Tongue (tissue), 2 donors: ENCODE measurements around the gene ARHGEF11. TPM values are rescaled to one million over a fixed set of nuclear protein-coding genes. Genes with fewer than 3 reads are reported as not detected.
A peak's percentile ranks its signal among the peaks of the same experiment; 100 is the strongest.

Source experiments
- DNase-seq: peaks from one replicate; pipeline ENCODE4 v3.0.0-alpha.2; 2015
- total RNA-seq: library from RNA; depleted of rRNA; stranded (reverse); fragments of >200 nt; gene quantifications from one replicate; pipeline ENCODE4 v1.2.3, GENCODE V29; 2014

ARHGEF11 gene
- total RNA-seq, 1 donor from 2014 or later = 27.7 TPM

DNA sequence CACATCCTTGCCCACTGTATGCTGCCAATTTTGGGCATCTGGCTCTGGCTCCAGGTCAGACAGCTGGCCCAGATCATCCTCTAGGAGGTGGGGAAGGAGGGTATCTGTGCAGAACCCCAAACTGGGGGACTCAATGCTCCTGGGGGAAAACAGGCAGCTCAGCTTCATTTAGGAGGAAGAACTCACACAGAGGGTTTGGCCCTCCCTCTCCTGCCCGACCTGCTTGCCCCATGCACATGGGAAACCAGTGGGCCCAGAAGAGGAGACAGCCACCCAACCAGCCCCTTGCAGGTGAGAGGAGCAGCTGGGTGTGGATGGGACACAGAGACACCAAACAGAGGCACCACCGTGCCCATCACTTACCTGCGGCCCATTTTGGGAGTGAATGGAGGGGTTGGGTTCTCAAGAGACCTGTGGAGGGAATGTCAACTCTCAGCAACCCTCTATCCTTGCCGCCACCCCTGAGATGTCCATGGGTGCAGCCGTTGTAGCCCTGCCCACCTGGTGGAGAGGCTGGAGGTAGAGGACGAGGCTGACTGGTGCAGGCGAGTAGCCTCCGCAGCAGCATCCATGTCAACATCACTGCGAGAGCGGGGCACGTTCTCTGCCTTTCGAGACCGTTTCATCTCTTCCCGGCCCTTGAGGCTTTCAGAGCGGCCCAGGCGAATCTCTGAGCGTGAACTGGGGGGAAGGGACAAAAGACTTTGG lies 97.6 kb downstream of the ARHGEF11 start:
- DNase-seq = no peak

DNA sequence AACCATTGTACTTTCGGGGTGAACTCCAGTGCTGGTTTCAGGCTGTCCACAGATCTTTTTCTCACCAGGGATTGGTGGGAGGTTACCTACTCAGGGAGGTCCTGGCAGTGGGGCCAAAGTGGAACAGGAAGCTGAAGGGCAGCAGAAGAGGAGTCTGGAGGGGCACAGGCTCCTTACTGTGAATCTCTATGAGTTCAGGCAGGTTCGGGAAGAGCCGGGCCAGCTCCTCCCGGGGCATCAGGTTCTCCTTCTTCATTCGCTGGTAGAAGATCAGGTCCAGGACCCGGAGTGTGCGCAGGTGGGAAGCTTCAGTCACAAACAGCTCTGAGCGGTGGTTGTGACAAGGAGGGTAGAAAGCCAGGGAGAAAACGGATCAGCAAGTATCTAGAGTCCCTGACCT lies 98.4 kb downstream of the ARHGEF11 start:
- no peak for DNase-seq

DNA sequence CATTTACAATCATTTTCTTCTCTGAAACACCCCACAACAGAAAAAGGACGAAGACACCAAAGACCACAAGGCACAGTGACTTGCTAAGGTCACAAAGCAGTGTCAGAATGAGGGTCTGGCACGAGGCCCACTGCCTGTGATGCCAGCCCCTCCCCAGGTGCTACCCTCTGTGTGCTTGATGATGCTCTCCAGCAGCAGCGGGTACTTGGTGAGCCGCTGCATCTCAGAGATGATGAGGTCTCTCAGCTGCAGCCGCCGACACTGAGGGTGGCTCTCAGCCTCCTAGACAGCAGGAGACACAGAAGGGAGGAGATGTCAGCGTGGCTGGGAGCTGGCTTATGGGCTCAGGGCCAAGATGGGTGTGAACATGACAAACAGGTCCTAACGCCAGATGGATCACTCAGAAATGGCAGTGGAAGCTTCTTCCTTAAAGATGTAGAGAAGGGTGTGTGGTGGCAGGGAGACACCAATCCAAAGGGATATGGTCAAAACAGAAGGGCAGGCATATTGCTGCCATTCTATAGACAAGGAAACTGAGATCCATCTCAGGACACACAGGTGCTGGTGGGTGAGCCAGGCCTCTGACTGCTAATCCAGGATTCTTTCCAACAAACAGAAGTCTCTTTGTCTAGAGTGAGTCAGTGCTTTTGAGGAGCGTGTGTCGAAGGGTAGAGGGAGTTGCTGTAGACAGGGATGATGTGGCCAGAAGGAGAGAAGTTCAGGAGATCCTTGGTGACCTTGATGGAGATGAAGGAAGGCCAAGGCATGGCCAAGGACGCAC lies 99.5 kb downstream of the ARHGEF11 start:
- DNase-seq = no peak

DNA sequence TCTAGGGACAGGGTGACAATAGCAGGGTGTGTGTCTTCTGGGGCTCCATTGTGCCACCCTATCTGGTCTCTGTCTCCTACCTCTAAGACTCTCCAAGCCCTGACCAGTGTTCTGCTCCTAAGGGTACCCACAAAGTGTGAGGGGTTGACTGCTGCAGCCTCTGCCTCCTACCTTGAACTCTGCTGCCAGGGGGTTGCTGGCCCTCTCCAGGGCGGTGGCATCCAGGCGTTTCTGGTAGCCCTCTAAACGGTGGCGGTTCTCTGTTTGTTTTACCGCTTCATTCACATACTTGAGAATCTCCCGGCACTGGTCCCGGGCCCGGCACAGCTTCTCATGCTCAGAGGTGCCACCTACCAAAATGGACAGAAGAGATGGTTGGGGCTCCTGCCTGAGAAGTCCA lies 100.7 kb downstream of the ARHGEF11 start:
- DNase-seq = no peak

DNA sequence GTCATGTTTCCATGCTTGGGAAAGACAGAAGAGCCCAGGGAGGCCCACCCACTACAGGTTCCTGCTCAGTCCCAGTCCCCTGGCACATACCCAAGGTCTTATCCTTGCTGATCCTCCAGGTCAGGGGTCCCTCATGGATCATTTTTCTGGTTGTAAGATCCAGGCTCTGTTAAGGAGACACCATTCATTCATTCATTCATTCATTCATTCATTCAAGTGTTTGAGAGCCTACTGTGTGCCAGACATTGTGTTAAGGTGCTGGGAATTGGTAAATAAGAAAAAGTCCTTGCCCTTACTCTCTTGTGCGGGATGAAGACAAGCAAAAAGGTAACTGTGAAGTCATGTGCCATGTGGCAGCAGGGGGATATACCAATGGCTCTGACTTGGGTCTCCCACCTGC lies 101.3 kb downstream of the ARHGEF11 start:
- DNase-seq = no peak

DNA sequence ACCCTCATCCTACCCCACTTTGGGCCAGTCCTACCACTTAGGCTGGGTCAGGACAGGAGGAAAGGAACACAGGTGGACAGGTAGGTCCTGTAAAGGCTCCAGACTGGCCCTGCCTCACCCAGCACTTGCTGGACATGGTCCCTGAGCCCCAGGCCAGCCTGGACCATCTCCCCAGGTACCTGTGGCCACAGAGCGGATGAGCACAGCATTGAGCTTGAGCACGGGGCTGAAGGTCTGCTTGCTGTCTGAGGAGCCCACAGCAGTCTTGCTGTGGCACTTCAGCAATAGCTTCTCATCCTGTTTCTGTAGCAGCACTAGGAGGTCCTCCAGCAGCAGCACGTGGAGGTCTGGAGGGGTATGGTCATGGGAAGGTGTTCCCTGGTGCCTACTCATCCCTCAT lies 101.8 kb downstream of the ARHGEF11 start:
- DNase-seq = no peak

DNA sequence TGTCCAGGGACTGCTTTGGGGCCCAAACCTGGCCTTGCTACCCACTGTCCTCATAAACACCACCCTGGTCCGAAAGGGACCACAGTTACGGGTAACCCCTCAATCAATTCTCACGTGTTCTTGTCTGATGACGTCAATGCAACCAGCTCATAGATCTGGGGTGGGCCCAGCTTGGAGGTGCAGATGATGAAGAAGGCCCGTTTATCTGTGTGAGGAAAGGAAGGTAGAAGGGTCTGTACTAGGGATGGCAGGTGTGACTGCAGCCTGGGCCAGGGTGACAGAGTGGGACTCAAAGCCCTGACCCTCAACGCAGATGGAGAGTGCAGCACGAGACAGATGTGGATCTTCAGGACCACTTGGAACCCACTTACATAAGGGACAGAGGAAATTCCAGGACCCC lies 103.0 kb downstream of the ARHGEF11 start:
- DNase-seq = no peak

DNA sequence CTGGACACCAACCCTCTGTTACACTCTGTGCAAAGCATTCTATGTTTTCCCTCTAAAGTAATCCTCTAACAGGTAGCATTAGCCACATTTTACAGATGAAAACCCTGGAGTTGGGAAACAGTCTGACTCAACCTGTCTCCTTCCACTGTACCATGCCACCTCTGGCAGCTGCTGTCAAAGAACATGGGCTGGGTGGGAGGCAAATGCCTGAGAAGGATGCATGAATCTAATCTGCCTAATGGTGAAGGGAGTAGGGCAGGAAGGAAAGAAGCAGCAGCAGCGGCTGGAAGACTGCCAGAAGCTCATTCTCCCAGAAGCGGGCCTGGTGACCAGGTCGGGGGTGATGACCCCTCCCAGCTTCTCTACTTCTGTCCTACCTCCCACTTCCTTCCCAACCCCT lies 103.4 kb downstream of the ARHGEF11 start:
- DNase-seq = no peak

DNA sequence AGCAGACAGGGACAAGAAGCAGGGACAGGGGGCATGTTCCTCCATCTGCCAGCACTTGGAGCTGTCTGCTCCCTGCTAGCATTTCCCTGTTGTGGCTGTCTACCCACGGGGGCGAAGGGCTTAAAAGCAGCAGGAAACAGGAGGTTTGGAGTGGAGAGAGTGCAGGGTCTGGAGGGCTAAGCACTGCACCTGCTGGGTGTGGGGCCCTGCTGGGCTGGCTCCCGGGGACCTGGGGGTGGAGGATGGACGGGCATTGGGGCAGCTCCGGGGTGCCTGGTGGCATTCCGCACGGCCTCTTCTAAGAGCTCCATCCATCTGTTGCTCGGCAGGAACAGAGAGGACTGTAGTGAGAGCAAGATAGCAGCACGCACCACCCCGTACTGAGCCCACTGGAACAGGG lies 103.9 kb downstream of the ARHGEF11 start:
- no peak for DNase-seq

DNA sequence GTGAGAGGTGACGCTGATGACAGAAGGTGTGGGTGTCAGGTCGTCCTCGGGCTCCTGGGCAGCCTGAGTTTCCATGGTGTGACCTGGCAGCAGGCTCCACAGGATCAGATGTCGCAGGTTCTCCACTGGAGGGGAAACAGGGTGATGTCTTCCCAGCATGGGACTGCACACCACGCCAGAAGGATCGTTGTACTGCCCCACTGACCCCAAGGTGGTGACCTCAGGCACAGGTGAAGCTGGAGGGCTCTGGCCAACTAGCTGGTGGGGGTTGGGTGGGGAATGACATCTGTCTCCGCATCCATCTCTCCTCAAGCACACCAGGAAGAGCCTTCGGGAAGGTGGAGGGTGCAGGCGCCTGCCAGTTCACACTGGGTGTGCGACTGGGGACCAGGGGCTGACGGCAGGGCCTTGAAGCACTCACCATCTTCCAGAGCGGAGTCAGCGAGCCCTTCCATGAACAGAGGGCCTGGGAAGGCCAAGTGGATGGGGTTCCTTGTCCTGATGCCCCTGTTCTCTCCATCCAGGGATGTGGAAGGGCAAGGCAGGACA lies 105.7 kb downstream of the ARHGEF11 start:
- DNase-seq = no peak

DNA sequence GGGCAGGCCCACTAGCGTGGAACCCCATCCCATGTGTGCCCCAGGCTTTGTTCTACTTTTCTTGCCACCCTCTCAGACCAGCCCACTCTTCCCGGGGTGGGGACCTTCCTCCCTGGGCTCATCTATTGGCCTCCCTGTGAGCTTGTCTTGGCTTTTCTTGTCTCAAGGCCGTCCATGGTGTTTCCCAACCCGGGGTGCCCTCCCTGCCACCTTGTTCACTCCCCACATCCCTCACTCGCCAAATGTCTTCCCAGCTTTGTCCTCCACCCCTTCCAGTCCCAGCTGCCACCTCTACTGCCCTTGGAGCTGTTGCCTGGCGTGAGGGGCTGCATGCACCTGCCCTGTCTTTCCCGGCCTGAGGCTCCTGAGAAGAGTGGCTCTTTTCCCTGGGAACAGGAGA lies 106.7 kb downstream of the ARHGEF11 start:
- DNase-seq = no peak

DNA sequence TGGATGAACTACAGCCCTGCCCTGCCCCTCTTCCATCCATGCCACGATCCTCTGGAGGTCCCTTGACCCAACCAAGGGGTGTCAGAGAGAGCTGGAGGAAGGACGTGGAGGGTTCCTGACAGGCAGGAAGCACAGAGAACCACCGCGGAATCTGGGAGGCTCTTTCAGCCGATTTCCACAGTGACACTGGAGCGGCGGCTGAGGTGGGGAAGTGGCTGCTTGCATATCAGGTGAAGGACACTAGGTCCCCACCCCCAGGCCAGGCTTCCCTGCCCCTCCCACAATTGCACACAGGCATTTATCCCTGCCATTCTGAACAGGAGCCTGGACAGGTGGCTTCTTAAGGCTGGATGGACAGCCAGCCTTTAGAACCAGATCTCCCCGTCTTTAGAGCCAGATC lies 107.7 kb downstream of the ARHGEF11 start:
- no peak for DNase-seq

DNA sequence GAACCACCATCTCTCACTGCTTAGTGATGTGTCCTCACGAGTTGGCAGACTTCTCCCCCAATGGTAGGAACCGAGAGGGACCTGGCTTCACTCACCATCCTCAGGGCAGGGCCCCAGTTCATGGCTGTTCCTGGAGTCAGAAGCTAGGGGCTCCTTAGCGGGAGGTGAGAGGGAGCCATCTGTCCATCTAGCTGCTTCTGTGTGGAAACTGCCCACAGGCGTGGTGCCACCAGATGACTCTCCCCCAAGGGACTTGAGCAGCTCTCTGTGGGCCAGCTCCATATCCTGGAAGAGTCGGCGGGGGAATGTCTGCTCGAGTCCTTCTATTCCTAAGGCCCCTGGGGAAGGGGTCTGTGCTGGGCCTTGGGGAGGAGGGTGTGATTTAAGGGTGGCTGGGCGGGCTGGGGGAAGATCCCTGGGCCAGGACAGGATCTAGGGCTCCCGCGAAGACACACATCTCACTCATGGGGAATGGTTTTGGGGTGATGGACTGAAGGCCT lies 108.8 kb downstream of the ARHGEF11 start:
- DNase-seq = no peak

DNA sequence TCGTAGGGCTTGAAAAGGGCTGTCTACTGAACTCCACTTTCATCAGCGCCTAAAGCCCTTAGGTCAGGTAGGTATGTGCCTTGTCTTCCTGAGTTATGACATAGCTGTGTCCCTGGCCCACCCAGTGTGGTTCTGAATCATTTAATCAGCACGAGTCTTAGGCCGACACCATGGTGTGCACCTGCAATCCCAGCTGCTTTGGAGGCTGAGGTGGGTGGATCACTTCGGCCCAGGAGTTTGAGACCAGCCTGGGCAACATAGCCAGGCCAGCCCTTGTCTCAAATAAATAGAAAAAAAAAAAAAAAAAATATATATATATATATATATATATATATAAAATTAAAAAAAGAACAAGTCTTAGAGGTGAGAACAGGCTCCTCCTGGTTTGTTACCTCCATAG lies 109.4 kb downstream of the ARHGEF11 start:
- DNase-seq = no peak

DNA sequence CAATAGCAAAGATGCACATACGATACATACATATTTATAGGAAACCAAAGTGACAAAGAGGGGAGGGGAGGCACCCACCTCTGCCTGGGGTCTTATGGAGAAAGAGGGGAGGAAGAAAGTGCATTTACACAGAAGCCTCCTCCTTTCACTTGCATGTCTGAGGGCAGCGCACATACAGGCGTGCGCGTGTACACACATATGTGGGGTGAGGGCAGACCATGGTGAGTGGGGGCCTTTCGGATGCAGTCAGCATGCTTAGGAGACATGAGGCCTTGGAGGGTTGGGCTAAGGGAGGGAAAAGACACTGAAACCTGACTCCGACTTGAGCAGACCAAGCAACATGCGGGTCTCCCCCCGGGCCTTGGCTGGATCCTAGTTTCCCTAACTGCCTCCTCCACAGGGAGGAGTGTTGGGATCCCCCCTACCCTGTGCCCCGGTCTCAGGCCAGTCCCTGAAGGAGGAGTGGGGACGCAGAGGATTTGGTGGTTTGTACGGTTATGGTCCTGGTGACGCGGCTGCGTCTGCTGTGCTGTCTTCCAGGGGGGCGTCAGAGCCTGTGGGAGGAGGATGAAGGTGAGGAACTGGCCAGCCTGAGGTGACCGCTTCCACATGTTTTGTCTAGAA lies 109.9 kb downstream of the ARHGEF11 start:
- DNase-seq = no peak

DNA sequence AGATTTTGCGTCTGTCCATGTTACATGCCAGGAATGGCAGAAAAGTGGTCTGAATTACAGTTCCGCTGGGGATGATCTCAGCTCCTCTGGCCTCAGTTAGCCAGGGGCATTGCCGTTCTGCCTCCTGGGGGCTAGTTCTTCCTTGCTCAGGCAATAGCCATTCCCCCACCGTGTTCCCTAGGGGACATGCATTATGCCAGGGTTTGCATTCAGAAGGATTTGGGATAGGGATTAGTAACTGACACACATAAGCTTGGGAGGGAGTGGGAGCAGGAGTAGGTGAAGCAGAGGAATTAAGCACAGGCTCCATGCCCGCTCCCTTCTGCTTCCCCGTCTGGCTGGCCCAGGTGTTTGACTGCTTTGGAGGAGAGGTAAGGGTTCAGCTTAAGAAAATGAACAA lies 112.4 kb downstream of the ARHGEF11 start:
- DNase-seq = no peak

DNA sequence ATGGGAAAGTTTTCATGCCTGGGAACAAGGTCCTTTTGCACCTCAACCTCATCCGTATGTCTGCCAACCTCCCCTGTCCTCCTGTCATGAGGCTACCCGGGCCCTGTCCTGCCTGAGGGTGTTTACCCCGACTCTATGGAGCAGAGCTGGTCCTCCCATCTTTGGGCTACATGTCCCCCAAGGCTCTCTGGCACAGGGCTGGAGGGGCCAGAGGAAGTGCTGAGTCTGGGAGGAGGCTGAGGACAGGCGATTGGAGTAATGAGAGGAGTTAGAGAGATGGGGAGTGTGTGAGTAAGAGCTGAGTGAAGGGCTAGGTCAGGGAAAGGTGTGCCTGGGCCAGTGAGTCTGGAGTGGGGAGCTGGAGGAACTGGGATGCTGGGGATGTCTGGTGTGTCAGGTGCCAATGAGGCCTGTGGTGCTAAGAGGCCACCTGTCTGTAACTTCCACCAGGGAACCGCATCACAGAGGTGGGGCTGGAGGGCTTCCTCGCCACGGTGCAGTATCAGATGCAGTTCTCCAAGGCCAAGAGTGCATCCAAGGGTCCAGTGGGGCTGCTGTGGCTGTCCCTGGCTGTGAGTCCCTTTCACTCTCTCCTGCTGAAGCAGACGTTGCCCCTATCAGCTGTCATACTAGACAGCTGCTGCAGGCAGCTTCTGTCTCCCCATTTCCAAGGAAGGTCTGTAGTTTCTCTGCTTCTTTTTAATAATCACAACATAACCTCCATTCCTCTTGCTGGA lies 113.4 kb downstream of the ARHGEF11 start:
- DNase-seq = peak; percentile 38

DNA sequence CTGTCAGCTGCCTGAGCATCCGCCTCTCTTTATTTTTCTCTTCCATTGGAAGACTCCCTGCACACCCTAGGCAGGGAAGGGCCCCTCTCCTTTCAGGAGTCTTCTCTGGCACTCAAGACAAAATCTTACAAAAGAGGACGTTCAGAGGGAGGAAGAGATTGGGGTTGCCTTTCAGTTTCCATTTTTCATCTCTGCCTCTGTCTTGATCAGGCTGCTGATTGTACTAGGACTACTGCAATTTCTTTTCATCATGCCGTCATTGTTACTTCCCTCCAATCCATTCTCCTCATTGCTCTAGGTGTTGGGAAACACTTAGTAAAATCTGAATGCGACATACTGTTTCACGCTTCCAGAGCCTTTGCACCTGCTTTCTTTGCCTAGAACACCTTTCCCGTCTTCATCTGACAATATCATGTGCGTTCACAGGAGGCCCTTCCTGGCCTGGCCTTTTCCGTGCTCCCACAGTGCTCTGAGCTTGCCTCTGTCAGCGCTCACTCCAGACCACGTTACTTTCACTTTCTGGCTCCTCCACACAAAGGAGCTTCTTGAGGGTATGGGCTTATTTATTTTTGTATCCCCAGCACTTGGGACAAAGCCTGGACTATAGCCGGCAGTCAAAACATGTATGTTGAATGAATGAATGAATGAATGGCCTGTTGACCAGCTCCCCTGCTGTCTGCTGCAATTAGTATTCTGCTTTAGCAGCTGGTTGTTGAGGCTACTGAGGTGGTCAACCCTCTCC lies 114.2 kb downstream of the ARHGEF11 start:
- DNase-seq = no peak

DNA sequence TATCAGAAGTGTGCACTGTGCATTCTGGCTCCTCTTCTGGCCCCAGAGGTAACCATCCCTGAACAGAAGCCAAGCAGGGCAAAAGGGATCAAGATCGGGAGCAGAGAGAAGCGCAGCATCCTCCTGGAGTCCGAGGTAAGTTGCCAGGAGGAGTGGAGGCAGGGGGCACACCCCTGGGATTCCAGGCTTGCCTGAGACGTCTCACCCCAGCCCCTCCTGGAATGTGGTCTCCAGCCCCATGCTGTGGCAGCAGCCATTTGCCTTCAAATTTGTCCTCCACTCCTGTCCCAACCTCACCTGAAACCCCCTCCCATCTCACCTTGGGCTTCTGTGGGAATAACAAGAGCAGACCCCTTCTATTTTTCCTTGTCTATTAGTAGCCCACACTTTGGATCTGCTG lies 115.1 kb downstream of the ARHGEF11 start:
- no peak for DNase-seq

DNA sequence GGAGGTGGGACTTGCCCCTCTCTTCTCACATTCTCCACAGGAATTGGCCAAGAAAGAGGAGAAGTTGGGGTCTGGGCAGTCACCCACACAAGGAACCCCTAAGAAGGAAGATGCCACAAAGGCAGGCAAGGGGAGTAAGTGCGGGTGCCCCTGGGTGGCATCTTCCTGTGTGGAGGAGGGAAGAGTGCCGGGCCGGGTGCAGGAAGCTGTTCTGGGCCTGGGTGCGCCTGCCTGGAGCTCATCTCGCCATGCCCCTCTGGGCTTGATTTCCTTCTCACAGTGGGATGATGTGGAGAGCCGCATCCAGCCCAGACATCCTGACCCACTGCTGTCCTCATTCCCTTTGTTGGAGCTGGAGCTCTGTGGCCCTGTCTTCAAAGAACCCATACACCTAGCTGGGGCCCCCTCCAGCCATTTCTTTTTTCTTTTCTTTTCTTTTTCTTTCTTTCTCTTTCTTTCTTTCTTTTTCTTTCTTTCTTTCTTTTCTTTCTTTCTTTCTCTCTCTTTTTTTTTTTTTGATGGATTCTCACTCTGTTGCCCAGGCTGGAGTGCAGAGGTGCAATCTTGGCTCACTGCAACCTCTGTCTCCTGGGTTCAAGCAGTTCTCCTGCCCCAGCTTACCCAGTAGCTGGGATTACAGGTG lies 115.8 kb downstream of the ARHGEF11 start:
- DNase-seq = no peak

DNA sequence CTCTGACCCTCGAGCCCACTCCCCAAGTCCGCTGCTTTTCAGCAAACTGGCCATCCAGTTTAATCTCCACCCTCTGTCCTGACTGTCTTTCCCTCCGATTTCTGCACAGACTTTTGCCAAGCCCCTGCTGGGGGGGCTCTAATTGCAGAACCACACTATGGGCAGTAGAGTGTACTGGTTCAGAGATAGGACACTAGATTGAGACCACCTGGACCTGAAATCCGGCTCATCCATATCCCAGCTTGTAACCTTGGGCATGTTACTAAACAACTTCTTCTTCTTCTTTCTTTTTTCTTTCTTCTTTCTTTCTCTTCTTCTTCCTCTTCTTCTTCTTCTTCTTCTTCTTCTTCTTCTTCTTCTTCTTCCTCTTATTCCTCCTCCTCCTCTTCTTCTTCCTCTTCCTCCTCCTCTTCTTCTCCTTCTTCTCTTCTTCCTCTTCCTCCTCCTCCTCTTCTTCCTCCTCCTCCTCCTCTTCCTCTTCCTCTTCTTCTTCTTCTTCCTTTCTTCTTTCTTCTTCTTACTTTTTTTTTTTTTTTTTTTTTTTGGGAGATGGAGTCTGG lies 117.4 kb downstream of the ARHGEF11 start:
- no peak for DNase-seq
